NK-92 (cell line): ENCODE measurements around the gene CEP72.
"Not testable (repeated sequence)": the region's sequence is repeated elsewhere in the genome, so short reads cannot be mapped to it uniquely, and the experiment has no call there.

Source experiments
- DNase-seq: peaks from one replicate; lab custom pipeline; 2025; ENCODE audit not compliant: unreplicated experiment; lab: John Stamatoyannopoulos, UW

CEP72 gene

GRCh38 chr5:612498-613424 is 621 bp downstream of the CEP72 start:
- DNase-seq: no peak

- no peak for DNase-seq
Measured at GRCh38 chr5:616484-617039, 4.4 kb downstream of the CEP72 start.

GRCh38 chr5:617896-618295 is 5.8 kb downstream of the CEP72 start:
- no peak for DNase-seq

DNA sequence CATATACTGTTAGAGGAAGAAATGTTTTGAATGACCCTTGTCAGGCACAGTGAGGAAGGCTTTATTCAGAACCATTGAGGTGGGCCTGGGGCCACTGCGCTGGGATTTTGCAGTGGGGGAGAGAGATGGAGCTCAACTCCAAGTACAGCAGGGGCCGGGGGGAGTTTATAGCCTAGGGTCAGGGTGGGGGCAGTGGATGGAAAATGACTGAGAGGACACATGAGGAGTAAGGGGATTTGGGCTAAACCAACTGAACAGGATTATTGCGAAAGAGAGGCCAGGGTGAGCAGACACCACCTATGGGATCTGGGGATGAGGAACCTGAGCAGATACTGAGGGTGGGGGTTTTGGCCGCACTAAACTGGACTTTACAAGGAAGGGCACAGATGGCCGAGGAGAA is 6.3 kb downstream of the CEP72 start:
- no peak for DNase-seq

GRCh38 chr5:619444-619843 is 7.3 kb downstream of the CEP72 start:
- DNase-seq: no peak

DNA sequence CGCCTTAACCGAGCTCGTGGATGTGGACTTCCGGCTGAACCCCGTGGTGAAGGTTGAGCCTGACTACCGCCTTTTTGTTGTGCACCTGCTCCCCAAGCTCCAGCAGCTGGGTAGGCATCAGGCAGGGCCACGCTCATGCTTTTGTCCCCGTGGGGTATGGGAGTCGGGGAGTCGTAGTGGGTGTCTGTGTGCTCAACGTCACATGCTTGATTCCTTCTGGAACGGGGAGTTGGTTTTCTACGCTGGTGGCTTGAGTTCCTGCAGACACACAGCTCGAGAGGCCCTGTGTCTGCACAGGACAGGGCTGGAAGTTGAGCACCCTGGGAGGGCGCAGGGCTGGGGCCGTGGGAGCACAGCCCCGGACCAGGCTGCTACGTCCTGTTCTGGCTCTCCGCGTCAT is 8.0 kb downstream of the CEP72 start:
- DNase-seq: no peak

DNA sequence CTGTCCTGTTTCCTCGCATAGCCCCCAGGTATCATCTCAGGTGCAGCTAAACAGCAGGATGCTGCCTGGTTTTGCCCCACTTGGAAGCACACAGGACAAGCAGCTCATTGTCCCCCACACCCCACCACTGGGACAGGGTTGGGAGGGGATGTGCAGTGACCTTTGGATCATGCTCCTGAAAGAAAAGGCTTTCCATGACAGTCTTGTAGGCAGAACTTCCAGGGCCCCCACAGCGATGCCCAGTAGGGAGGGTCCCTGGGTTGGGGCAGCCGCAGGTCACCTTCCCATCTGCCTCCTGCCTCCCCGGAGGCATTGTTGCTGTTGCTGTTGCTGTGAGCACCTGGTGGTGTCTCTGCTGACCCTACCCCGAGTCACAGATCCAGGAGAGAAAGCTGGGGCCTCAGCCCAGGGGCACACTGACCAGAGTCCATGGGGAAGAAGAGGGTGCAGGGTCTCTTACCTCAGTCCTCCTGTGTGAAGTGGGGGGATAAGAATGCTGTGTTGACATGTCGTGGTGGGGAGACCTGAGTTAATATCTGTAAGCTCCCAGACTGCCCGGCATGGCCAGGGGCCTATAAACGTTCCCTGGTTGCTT is 8.5 kb downstream of the CEP72 start:
- no peak for DNase-seq

- DNase-seq: no peak
Measured at GRCh38 chr5:621341-621761, 9.2 kb downstream of the CEP72 start.

GRCh38 chr5:622359-622758 is 10.2 kb downstream of the CEP72 start:
- DNase-seq: no peak

GRCh38 chr5:622946-623522 is 10.9 kb downstream of the CEP72 start:
- DNase-seq: no peak

DNA sequence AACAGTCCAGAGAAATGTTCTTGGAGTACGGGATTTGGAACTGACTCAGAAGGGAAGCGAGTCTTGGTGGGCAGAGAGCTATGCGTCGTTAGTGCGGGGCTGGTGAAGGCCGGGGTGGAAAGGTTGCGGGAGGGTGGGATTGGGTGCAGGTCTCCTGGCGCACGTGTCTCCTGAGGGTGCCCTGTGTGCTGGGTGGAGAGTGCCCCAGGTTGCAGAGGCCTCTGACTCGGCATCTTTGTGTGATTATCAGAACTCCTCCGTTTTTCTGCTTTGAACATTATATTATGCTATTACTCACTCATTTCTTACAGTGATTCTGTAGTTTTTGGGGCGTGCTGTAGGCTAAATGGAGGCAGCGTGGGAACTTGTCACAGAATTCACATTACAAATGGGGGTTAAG is 11.4 kb downstream of the CEP72 start:
- no peak for DNase-seq

- DNase-seq: no peak
Measured at GRCh38 chr5:624118-624950, 12.2 kb downstream of the CEP72 start.

DNA sequence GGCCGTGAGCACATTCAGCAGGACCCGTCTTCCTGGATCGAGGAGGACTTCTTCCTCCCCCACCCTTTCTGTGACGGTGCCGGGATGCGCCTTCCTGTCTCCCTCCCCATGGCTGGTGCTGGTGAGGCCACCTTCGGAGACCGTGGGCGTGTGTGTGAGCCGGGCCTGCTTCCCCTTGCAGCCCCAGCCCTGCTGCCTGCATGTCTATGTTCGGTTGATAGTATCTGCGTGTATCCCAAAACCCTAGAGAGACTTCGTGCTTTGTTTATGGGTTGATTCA is 12.8 kb downstream of the CEP72 start:
- DNase-seq: no peak

- DNase-seq: no peak
Measured at GRCh38 chr5:625516-625915, 13.4 kb downstream of the CEP72 start.

- DNase-seq: no peak
Measured at GRCh38 chr5:626850-627249, 14.7 kb downstream of the CEP72 start.

DNA sequence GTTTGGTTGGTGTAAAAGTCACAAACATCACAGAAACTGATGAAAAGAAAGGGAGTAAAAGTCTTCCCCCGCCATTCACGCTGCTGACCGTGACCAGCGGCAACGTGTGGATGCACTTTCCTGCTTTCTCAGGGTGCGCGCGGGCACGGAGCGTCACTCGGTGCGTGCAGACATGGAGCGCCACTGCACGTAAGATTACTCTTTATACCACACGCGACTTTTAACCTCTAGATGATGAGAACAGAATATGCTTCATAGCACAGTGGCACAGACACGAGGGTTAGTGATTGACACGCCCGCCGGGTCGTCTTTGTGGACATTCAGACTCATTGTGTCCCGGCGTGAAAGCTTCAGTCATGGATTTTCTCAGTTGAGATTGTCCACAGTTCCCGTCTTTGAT is 15.7 kb downstream of the CEP72 start:
- no peak for DNase-seq

DNA sequence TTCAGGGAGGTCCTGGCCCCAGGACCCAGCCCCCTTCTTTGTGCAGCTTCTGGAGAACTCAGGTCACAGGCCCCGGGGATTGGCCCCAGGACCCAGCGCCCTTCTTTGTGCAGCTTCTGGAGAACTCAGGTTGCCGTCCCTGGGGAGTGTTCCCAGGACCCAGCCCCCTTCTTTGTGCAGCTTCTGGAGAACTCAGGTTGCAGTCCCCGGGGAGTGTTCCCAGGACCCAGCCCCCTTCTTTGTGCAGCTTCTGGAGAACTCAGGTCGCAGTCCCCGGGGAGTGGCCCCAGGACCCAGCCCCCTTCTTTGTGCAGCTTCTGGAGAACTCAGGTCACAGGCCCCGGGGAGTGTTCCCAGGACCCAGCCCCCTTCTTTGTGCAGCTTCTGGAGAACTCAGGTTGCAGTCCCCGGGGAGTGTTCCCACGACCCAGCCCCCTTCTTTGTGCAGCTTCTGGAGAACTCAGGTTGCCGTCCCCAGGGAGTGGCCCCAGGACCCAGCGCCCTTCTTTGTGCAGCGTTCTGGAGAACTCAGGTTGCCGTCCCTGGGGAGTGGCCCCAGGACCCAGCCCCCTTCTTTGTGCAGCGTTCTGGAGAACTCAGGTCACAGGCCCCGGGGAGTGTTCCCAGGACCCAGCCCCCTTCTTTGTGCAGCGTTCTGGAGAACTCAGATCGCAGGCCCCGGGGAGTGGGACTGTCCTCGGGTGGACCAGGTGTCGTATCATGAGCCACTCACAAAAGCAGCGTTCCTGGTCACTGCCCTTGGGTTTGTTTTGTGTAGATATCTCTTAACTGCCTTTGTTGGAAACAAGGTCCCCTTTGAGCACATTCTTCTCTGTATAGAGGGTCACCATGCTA is 16.4 kb downstream of the CEP72 start:
- not testable (repeated sequence) for DNase-seq

- no peak for DNase-seq
Measured at GRCh38 chr5:633501-633955, 21.4 kb downstream of the CEP72 start.

- DNase-seq: no peak
Measured at GRCh38 chr5:634191-634590, 22.1 kb downstream of the CEP72 start.
